RPMI7951 (cell line): ENCODE data around the gene C10orf67. TPM values are rescaled to one million over a fixed set of nuclear protein-coding genes. Genes with fewer than 3 reads are reported as not detected.

Experiments
- DNase-seq: peaks from one replicate; pipeline ENCODE4 v3.0.0-alpha.2; 2012; ENCODE audit warnings: low read depth
- total RNA-seq: library from RNA; depleted of rRNA; stranded (reverse); fragments of >200 nt; shearing (Covaris generic); gene quantifications from 2 replicates; pipeline ENCODE4 v1.2.3, GENCODE V29; 2014; rRNA removed

C10orf67 gene
- total RNA-seq, 1 experiment from 2014 or later = not detected

GRCh38 chr10:23173214-23174073, 171.2 kb downstream of the C10orf67 start:
- DNase-seq = no peak

- DNase-seq = no peak
These were observed 172.0 kb downstream of the C10orf67 start for GRCh38 chr10:23172429-23173213.

GRCh38 chr10:23171232-23171876, 173.2 kb downstream of the C10orf67 start:
- peak; percentile 39 for DNase-seq

- DNase-seq = peak; percentile 67
These were observed 186.2 kb downstream of the C10orf67 start for GRCh38 chr10:23158370-23158769.

DNA sequence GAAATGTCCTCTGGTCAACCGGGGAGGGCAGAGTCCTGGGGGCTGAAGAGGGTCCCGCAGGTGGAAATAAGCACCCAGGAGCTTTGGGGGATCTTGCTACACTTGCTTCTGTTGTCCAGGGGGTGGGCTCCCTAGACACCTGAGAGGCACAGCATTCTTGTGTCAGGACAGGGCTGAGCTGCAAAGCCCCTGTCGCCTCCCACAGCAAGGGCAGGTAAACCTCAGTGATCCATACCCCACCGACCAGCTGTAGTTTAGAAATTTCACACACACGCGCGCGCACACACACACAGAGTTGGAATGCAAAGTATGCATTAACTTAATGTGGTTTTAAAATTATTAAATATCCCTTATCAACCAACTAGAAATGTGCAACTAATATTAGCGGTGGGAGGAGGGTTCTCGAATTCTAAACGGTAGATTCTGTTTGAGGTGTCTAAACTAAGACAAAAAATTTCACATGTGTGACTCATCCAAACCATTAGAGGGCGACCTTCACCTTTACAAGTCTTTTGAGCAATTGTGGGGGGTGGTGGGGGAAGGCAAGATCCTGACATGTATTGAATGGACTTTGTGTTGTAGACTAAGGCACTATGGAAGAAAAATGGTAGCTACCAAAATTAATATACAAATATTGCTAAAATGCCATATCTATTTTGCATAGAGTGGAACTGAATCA, 186.8 kb downstream of the C10orf67 start:
- peak; percentile 40 for DNase-seq

DNA sequence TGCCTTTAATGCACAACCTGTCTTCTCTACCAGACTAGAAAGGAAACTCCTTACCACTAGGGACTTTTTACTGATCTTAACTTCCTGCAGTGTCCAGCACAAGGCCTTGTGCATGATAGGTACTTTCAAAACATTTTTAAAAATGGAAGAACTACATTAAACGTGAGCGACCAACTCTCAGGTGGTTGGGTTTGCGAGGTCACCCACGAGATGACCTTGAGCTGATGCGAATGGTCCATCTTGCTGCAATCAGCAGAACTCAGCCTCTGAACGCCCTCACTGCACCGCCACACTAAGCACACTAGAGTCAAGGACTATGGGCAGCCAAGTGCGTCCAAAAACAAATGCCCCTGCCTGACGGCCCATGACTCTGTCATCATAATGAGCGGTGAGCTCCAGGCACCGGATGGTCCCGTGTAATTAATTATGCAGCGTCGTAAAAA, 187.3 kb downstream of the C10orf67 start:
- DNase-seq = no peak

DNA sequence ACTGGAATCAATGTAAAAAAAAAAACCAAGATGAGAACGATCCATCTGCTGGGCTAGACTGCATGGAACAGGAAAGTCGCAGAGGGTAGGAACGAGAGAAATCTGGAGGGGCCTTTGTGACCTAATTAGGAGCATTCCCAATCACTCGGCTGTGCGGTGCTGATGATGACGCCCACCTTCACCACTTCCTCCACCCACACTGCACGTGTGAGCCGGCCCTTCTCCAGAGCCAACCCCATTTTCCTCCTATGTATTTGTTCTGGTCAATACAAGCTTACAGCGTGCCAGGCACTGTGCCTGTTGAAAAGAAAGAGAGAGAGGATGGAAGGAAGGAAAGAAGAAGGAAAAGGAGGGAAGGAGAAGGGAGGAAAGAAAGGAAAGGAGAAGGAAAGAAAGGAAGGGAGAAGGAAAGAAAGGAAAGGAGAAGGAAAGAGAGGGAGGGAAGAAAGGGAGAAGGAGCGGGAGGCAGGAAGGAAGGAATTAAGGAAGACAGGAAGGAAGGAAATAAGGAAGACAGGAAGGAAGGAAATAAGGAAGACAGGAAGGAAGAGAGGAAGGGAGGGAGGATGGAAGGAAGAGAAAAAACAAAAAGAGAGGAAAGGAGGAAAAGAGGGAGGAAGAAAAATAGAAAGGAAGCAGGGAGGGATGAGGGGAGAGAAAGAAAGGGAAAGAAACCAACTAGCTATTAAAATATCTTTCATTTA, 188.0 kb downstream of the C10orf67 start:
- no peak for DNase-seq

DNA sequence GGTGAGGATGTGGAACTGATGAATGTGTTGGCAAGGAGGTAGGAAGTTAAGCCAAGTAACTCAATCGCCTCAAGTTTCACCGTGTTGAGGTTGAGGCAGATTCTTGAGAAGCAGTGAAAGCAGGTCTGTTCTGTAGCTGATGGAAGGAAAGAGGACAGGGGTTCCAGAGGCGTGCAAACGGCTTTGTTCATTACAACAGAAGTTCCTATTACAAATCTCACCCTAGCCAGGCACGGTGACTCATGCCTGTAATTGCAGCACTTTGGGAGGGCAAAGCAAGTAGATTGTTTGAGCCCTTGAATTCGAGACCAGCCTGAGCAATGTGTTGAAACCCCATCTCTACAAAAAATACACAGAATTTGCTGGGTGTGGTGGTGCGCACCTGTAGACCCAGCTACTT, 189.4 kb downstream of the C10orf67 start:
- DNase-seq = peak; percentile 23

Other genes starting within 250 kb of the C10orf67 start
- 25.1 and 31.0 TPM in 2 replicates for gene MSRB2, start 249.2 kb downstream of the C10orf67 start, total RNA-seq
- gene PTF1A, start 152.5 kb downstream of the C10orf67 start, total RNA-seq = not detected in 2 replicates
- 3.4 and 3.7 TPM in 2 replicates for gene OTUD1, start 94.3 kb upstream of the C10orf67 start, total RNA-seq